OCI-LY1 (cell line): ENCODE results near the gene AFAP1L1.

Source experiments
- H2AFZ ChIP-seq: fragments of 200-600 bp; sonication (generic), shearing (Covaris generic); 2 replicates; pipeline ENCODE4 v1.6.0; 2014; ENCODE audit warnings: antibody characterized with exemption, mild to moderate bottlenecking, low read length
- H3F3A ChIP-seq: fragments of 200-600 bp; sonication (generic), shearing (Covaris generic); 2 replicates; pipeline ENCODE4 v1.6.0; 2014; ENCODE audit warnings: mild to moderate bottlenecking, antibody characterized with exemption, low read length, moderate library complexity; ENCODE audit not compliant: insufficient read depth
- H3K27ac ChIP-seq: fragments of 200-600 bp; sonication (generic); 2 replicates; pipeline ENCODE4 v1.5.1; 2014; ENCODE audit warnings: low read length, mixed run types, mild to moderate bottlenecking, low read depth; ENCODE audit not compliant: poor library complexity, severe bottlenecking
- H3K27me3 ChIP-seq: fragments of 200-600 bp; sonication (generic); 2 replicates; pipeline ENCODE4 v1.6.0; 2014; ENCODE audit warnings: antibody characterized with exemption, mild to moderate bottlenecking, low read length, moderate library complexity; ENCODE audit not compliant: insufficient read depth
- H3K36me3 ChIP-seq: fragments of 200-600 bp; sonication (generic); 2 replicates; pipeline ENCODE4 v1.6.1; 2014; ENCODE audit warnings: mild to moderate bottlenecking, antibody characterized with exemption, low read length, moderate library complexity, mixed read lengths; ENCODE audit not compliant: insufficient read depth
- H3K4me1 ChIP-seq: fragments of 200-600 bp; sonication (generic); 2 replicates; pipeline ENCODE4 v1.5.1; 2014; ENCODE audit warnings: mild to moderate bottlenecking, low read length, moderate library complexity; ENCODE audit not compliant: insufficient read depth, severe bottlenecking
- H3K4me2 ChIP-seq: fragments of 200-600 bp; sonication (generic), shearing (Covaris generic); 2 replicates; pipeline ENCODE4 v1.6.1; 2014; ENCODE audit warnings: low read length
- H3K4me3 ChIP-seq: fragments of 200-600 bp; sonication (generic); 2 replicates; pipeline ENCODE4 v1.5.1; 2014; ENCODE audit warnings: low read length, low read depth, mild to moderate bottlenecking, mixed read lengths; ENCODE audit not compliant: poor library complexity, severe bottlenecking
- H3K79me2 ChIP-seq: fragments of 200-600 bp; shearing (Covaris generic); 2 replicates; pipeline ENCODE4 v1.6.1; 2016; ENCODE audit warnings: mixed run types, low read length, mixed read lengths; ENCODE audit not compliant: insufficient read depth
- H3K9ac ChIP-seq: fragments of 200-600 bp; sonication (generic), shearing (Covaris generic); 2 replicates; pipeline ENCODE4 v1.6.1; 2014; ENCODE audit warnings: mild to moderate bottlenecking, low read length, mixed read lengths
- H3K9me2 ChIP-seq: fragments of 200-600 bp; sonication (generic), shearing (Covaris generic); 2 replicates; pipeline ENCODE4 v1.6.1; 2014; ENCODE audit warnings: low read depth, mild to moderate bottlenecking, low read length, mixed read lengths
- H3K9me3 ChIP-seq: fragments of 200-600 bp; shearing (Covaris generic); 2 replicates; pipeline ENCODE4 v1.6.1; 2014; ENCODE audit warnings: low read length, mixed read lengths
- H4K20me1 ChIP-seq: fragments of 200-600 bp; sonication (generic), shearing (Covaris generic); 2 replicates; pipeline ENCODE4 v1.6.0; 2016; ENCODE audit warnings: mild to moderate bottlenecking, low read length; ENCODE audit not compliant: insufficient read depth
- EZH2 ChIP-seq: fragments of 200-600 bp; sonication (generic), shearing (Covaris generic); IDR thresholded peaks from 2 replicates; pipeline ENCODE4 v1.8.0; 2017; ENCODE audit warnings: borderline replicate concordance, mixed run types, mild to moderate bottlenecking, antibody characterized with exemption, low read length, moderate library complexity, mixed read lengths
- TF ChIP-seq, protein P1 (sequence below): fragments of 200-600 bp; sonication (generic), shearing (Covaris generic); IDR thresholded peaks from 2 replicates; pipeline ENCODE4 v1.5.1; 2017; ENCODE audit warnings: mild to moderate bottlenecking, antibody characterized with exemption, low read length, moderate library complexity, mixed read lengths

Gene AFAP1L1

DNA sequence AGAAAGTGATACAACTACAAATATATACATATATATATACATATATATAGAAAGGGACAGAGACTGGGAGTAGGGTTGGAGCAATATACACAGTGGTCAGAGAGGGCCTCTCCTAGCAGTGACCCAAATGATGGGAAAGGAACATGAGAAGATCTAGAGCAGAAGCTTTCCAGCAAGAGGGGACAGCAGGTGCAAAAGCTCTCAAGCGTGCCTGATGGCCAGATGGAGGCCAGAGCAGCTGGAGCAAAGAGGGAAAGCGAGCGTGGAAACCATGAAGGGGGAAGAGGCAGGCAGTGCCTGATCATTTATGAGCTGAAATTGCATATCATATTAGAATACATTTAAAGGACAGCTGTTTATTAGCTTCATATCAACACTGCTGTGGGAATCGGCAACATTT lies 66.1 kb downstream of the AFAP1L1 start:
- Histone ChIP-seq H3K27me3 (no peaks in the 10 kb centered on the region), H2AFZ (no peak overlapping the region), H3K4me1 (no peaks in the 10 kb centered on the region), H3K9me3 (no peaks in the 10 kb centered on the region), H3K9ac (no peak overlapping the region), H3K4me3 (no peak overlapping the region), H3K4me2 (no peak overlapping the region), H3K27ac (no peak overlapping the region), H3K9me2 (no peaks in the 10 kb centered on the region), H4K20me1 (no peaks in the 10 kb centered on the region), H3F3A (no peaks in the 10 kb centered on the region), H3K79me2 (no peaks in the 10 kb centered on the region), H3K36me3 (no peaks in the 10 kb centered on the region)
- no peak for TF ChIP-seq EZH2
- TF ChIP-seq, protein P1, sequence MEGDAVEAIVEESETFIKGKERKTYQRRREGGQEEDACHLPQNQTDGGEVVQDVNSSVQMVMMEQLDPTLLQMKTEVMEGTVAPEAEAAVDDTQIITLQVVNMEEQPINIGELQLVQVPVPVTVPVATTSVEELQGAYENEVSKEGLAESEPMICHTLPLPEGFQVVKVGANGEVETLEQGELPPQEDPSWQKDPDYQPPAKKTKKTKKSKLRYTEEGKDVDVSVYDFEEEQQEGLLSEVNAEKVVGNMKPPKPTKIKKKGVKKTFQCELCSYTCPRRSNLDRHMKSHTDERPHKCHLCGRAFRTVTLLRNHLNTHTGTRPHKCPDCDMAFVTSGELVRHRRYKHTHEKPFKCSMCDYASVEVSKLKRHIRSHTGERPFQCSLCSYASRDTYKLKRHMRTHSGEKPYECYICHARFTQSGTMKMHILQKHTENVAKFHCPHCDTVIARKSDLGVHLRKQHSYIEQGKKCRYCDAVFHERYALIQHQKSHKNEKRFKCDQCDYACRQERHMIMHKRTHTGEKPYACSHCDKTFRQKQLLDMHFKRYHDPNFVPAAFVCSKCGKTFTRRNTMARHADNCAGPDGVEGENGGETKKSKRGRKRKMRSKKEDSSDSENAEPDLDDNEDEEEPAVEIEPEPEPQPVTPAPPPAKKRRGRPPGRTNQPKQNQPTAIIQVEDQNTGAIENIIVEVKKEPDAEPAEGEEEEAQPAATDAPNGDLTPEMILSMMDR: no peak

- H3K9me3 ChIP-seq: no peaks in the 10 kb centered on the region
- H4K20me1 ChIP-seq: no peaks in the 10 kb centered on the region
- H3K36me3 ChIP-seq: no peaks in the 10 kb centered on the region
- H3K4me1 ChIP-seq: no peaks in the 10 kb centered on the region
- H3K27me3 ChIP-seq: no peaks in the 10 kb centered on the region
- H2AFZ ChIP-seq: no peak overlapping the region
- no peak for TF ChIP-seq EZH2
- TF ChIP-seq, protein P1: no peak
- no peak overlapping the region for H3K4me3 ChIP-seq
- H3K79me2 ChIP-seq: no peaks in the 10 kb centered on the region
- H3K9me2 ChIP-seq: no peaks in the 10 kb centered on the region
- no peak overlapping the region for H3K9ac ChIP-seq
- H3F3A ChIP-seq: no peaks in the 10 kb centered on the region
- H3K4me2 ChIP-seq: no peak overlapping the region
- H3K27ac ChIP-seq: no peak overlapping the region
Measured at GRCh38 chr5:149338364-149338763, 66.7 kb downstream of the AFAP1L1 start.

GRCh38 chr5:149340920-149341319 lies 69.3 kb downstream of the AFAP1L1 start:
- Histone ChIP-seq H4K20me1 (no peaks in the 10 kb centered on the region), H3K4me3 (no peak overlapping the region), H3K9ac (no peak overlapping the region), H3F3A (no peaks in the 10 kb centered on the region), H3K27ac (no peak overlapping the region), H3K9me3 (no peaks in the 10 kb centered on the region), H3K79me2 (peaks cover 4% of the 10 kb centered on the region), H3K36me3 (no peaks in the 10 kb centered on the region), H3K9me2 (no peaks in the 10 kb centered on the region), H2AFZ (no peak overlapping the region), H3K27me3 (no peaks in the 10 kb centered on the region), H3K4me1 (peaks cover 11% of the 10 kb centered on the region), H3K4me2 (no peak overlapping the region)
- no peak for TF ChIP-seq EZH2
- TF ChIP-seq, protein P1: no peak
